ENCODE results near the gene ERMARD.

ERMARD gene

DNA sequence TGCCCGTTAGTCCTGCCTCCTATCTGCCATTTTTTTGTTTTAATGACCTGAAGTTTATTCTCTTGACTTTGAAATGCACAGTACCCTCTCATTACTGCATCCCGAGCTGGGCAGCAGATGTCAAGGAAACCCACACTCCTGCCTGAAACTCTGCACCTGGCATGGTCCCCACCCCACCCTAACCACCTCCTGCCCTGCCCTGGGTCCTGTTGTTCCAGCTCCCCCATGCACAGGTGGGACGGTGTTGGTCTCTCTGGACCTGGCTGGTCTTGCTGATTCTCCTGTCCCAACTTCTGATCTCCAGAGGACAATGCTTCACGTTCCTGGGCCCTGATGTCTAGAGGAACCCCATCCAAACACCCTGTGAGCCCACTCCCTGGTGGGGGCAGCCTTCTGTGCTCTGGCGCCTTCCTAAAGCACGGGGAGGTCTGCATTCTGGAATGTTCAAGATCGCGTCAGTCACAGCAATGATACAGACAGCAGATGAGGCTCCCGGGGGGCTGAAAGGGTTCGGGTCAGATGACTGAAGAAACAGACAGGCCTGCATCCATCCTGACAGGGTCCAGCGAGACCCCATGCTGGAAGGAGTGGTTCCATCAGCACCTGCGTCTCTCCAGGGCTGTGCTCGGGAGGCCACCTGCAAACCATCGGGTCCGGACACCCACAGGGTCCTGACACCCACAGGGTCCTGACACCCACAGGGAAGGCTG lies 73.6 kb downstream of the ERMARD start:
- no peak for DNase-seq

DNA sequence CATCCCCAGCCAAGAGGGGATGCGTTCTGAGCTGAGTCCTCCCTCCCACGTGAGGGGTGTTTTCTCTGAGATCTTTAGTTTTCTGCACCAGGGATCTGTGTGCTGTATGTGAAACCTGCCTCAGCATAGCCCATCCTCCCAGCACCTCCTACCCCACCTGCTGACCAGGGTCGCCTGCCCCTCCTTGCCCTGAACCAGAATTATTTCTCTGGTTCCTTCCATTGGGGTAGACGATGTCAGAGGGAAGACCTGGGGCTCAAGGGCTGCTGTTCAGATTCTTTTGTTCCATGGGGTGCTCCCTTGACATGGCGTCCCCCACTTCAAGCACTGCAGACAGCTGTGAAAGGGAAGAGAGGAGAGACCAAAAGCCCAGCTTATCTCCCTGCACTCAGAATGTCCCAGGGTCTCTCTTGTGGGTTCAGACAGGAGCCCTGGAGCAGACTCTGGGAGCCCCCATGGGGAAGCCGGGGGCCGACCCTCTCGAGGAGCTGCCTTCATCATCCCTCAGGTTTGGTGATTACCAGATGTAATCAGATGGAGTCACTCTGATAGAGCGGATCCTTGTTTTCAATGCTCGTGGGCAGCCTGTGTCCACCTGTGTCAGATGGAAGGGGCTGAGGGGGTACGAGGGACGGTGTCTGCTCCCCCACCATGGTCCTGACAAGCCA lies 74.3 kb downstream of the ERMARD start:
- no peak for DNase-seq

DNA sequence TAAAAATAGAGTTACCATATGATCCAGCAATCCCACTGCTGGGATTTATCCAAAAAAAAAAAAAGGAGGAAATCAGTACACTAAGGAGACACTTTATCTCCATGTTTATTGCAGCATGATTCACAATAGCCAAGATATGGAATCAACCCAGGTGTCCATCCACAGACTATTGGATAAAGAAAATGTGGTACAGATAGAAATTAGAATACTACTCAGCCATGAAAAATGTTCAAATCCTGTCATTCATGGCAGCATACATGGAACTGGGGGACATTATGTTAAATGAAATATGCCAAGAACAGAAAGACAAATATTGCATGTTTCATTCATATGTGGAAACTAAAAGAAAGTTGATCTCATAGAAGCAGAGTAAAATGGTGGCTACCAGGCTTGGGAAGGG lies 75.3 kb downstream of the ERMARD start:
- no peak for DNase-seq

DNA sequence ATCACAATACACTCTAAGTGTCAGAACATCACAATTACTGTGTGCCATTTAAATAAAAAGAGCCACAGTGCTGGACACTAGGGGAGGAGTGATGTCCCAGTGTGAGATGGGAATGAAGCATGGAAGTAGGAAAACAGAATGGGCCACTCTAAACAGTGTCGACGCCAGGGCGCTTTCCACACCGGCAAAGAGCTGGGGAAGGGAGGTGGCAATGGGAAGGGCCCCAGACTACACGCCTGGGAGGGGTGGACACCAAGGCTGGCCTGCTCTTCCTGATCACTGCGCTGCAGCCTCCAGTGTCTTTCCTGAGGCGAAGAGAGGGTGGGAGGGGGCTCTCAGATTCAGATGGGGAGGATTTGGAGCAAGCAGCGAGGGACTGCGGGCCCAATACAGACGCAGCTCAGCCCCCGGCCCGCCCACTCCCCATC lies 75.9 kb downstream of the ERMARD start:
- no peak for DNase-seq

DNA sequence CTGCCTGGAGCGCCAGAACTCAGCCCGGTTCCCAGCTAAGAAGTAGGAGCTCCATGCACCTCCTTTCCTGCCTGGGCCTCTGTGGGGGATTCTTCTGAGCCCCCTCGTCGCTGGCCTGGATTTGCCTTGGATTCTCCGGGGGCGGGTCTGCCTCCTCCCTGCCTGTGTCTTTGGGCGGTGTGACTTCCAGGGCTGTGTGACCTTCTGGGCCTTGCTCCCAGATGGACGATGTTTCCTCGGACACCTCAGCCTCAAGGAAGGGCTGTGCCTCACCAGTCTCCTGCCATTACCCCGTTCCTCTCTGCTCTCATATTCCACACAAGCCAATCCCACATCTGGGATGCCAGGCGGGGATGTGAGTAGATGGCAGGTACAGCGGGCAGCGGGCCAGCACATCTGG lies 76.8 kb downstream of the ERMARD start:
- no peak for DNase-seq

DNA sequence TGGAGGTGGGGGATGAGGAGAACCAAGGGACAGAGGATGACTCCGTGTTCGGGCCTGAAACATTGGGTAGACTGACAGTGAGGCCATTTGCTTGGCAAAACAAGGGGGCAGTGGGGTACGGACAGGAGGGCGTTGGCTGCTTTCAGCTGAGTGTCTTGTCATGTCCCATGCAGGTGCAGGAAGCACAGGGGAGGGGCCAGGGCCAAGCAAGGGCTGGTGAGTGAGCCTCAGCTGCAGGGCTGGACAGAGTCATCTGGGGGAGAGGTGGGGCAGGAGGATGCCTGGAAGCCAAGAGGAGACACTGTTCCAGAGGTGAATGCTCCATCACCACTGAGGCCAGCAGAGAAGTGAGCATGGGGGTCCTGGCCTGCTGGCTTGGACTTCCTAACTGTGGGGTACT lies 78.4 kb downstream of the ERMARD start:
- DNase-seq: no peak

DNA sequence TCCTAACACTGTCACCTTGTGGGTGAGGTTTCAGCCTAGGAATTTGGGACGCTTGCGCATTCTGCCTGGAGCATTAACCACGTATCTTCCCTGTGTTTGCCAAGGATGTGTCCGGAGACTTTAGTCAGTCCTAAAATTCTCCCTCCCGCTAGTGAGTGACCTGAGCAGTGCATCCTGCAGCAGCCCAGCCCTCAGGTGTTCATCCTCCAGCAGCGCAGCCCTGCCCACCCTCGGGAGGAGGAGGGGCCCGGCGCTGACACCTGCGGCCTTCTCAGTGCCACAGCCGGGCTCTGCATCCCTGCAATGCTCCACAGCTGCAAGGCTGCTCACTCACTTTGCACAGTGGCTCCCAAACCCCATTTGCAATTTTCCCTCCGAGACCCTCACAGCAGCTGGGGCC lies 79.5 kb downstream of the ERMARD start:
- DNase-seq: no peak

All from right kidney (tissue), 1 donor.